H1 (cell line): ENCODE data around the gene ITPR1.

Experiments used
- CTCF ChIP-seq, 3 experiments: IDR thresholded peaks; 1 replicate in 2 of 3; 2 replicates in 1 of 3; pipeline versions ENCODE4 v1.5.1 to v1.6.1; 2011; ENCODE audit warnings: low read length in 3 of 3, mild to moderate bottlenecking in 3 of 3, inconsistent platforms in 2 of 3, low read depth in 1 of 3, moderate library complexity in 1 of 3; ENCODE audit not compliant: insufficient read depth in 1 of 3; ENCODE audit errors: control extremely low read depth in 1 of 3
- EZH2 ChIP-seq: fragments of 200-600 bp; sonication (generic); IDR thresholded peaks from 2 replicates; pipeline ENCODE4 v1.7.1; 2012; ENCODE audit warnings: low read depth, mild to moderate bottlenecking, moderate library complexity, low read length, inconsistent platforms; ENCODE audit not compliant: severe bottlenecking
- HDAC2 ChIP-seq, 2 experiments: fragments of 300-600 bp in 1 of 2; sonication (generic) in 1 of 2; IDR thresholded peaks; 2 replicates each; pipeline ENCODE4 v1.6.1; 2011 to 2012; ENCODE audit warnings: low read depth in 2 of 2, low read length in 2 of 2, mild to moderate bottlenecking in 2 of 2, moderate library complexity in 2 of 2, borderline replicate concordance in 1 of 2, inconsistent platforms in 1 of 2
- MAFK ChIP-seq: IDR thresholded peaks from 2 replicates; pipeline ENCODE4 v1.6.1; 2012; ENCODE audit warnings: low read depth, mild to moderate bottlenecking, improper control_type of control experiment, low read length
- POLR2A ChIP-seq, 2 experiments: IDR thresholded peaks; 1 replicate in 1 of 2; 2 replicates in 1 of 2; pipeline ENCODE4 v1.6.1; 2011; ENCODE audit warnings: low read depth in 2 of 2, low read length in 2 of 2, mild to moderate bottlenecking in 2 of 2; ENCODE audit errors: control extremely low read depth in 1 of 2
- SIRT6 ChIP-seq: IDR thresholded peaks from one replicate; pipeline ENCODE4 v1.7.1; 2012; ENCODE audit warnings: low read length, inconsistent platforms
- SP2 ChIP-seq: IDR thresholded peaks from 2 replicates; pipeline ENCODE4 v1.6.1; 2012; ENCODE audit warnings: mild to moderate bottlenecking, low read length, inconsistent platforms
- SUZ12 ChIP-seq: fragments of 200-600 bp; sonication (generic); IDR thresholded peaks from 2 replicates; pipeline ENCODE4 v1.6.1; 2012; ENCODE audit warnings: mild to moderate bottlenecking, inconsistent platforms, low read length, moderate library complexity, mixed read lengths
- TF ChIP-seq, protein P1 (sequence below): IDR thresholded peaks from 2 replicates; pipeline ENCODE4 v1.6.1; 2012; ENCODE audit warnings: inconsistent platforms

- TF ChIP-seq MAFK = no peak
- no peak for TF ChIP-seq CTCF (IDR thresholded peaks at IDR 0.05; ENCODE audit: control extremely low read depth in 1 of 3, insufficient read depth in 1 of 3, low read depth in 1 of 3, low read length in 3 of 3)
- TF ChIP-seq POLR2A (IDR thresholded peaks at IDR 0.05; ENCODE audit: control extremely low read depth in 1 of 2, low read depth in 2 of 2, low read length in 2 of 2) = no peak
- no peak for TF ChIP-seq SIRT6
- no peak for TF ChIP-seq SUZ12
- TF ChIP-seq, protein P1, sequence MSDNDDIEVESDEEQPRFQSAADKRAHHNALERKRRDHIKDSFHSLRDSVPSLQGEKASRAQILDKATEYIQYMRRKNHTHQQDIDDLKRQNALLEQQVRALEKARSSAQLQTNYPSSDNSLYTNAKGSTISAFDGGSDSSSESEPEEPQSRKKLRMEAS = no peak
- TF ChIP-seq HDAC2 (IDR thresholded peaks at IDR 0.05; ENCODE audit: borderline replicate concordance in 1 of 2, low read depth in 2 of 2, low read length in 2 of 2) = no peak
- TF ChIP-seq SP2 = no peak
- TF ChIP-seq EZH2 = no peak
Observed at GRCh38 chr3:4665197-4665596, 172.0 kb downstream of the ITPR1 start.
